Naive thymus-derived CD4-positive, alpha-beta T cell (primary cell): ENCODE data around the gene SYNPR. TPM values are rescaled to one million over a fixed set of nuclear protein-coding genes. Genes with fewer than 3 reads are reported as not detected.

Experiments
- ATAC-seq: fragments of 150-1000 bp; cut with Tn5 transposase; 2 replicates; pipeline ENCODE4 v1.10.0; 2021; ENCODE audit warnings: mild to moderate bottlenecking, moderate library complexity
- CTCF ChIA-PET: fragments of 350-600 bp; sonication (Branson Sonifier 250); formaldehyde crosslinking; loops from one replicate; lab custom pipeline; 2021; ENCODE audit warnings: antibody characterized with exemption; lab: Charles Lee
- POLR2A ChIA-PET: fragments of 350-600 bp; sonication (Branson Sonifier 250); formaldehyde crosslinking; loops from one replicate; lab custom pipeline; 2021; ENCODE audit warnings: antibody characterized with exemption, inconsistent platforms; lab: Charles Lee
- DNase-seq, 9 donors: peaks; one replicate each; pipeline versions ENCODE4 v3.0.0 to v3.0.0-alpha.2; 2020 to 2022; ENCODE audit warnings: mixed read lengths in 1 of 9
- H3K27ac ChIP-seq: one replicate; pipeline ENCODE4 v1.7.0; 2013; ENCODE audit warnings: mild to moderate bottlenecking, low read depth, low read length, moderate library complexity
- H3K27me3 ChIP-seq, 2 donors: one replicate each; pipeline ENCODE4 v1.7.0; 2013; ENCODE audit warnings: low read length in 2 of 2, mild to moderate bottlenecking in 2 of 2, moderate library complexity in 2 of 2; ENCODE audit not compliant: control insufficient read depth in 2 of 2, insufficient read depth in 2 of 2
- H3K36me3 ChIP-seq, 3 experiments: 1 replicate in 2 of 3; 2 replicates in 1 of 3; pipeline ENCODE4 v1.7.0; 2013; ENCODE audit warnings: low read length in 3 of 3, mild to moderate bottlenecking in 3 of 3, moderate library complexity in 1 of 3; ENCODE audit not compliant: insufficient read depth in 3 of 3, control insufficient read depth in 2 of 3
- H3K4me1 ChIP-seq, 2 donors: one replicate each; pipeline ENCODE4 v1.7.0; 2013; ENCODE audit warnings: low read length in 2 of 2, mild to moderate bottlenecking in 2 of 2, moderate library complexity in 1 of 2; ENCODE audit not compliant: control insufficient read depth in 2 of 2, insufficient read depth in 2 of 2
- H3K4me3 ChIP-seq: 2 replicates; pipeline ENCODE4 v1.7.0; 2013; ENCODE audit warnings: mild to moderate bottlenecking, low read length
- H3K9me3 ChIP-seq, 3 experiments: 1 replicate in 2 of 3; 2 replicates in 1 of 3; pipeline ENCODE4 v1.7.0; 2013; ENCODE audit warnings: low read length in 3 of 3; ENCODE audit not compliant: control insufficient read depth in 2 of 3
- H3K27ac Mint-ChIP-seq, 9 donors: one replicate each; pipeline ENCODE4 v1.8.0; 2020 to 2022; ENCODE audit warnings: mixed read lengths in 9 of 9, mild to moderate bottlenecking in 8 of 9, moderate library complexity in 5 of 9, inconsistent platforms in 2 of 9
- H3K27me3 Mint-ChIP-seq, 5 donors: one replicate each; pipeline ENCODE4 v1.8.0; 2021 to 2022; ENCODE audit warnings: mixed read lengths in 5 of 5, mild to moderate bottlenecking in 1 of 5
- H3K36me3 Mint-ChIP-seq, 5 donors: one replicate each; pipeline ENCODE4 v1.8.0; 2020 to 2022; ENCODE audit warnings: mixed read lengths in 5 of 5, mild to moderate bottlenecking in 3 of 5, inconsistent platforms in 1 of 5
- H3K4me1 Mint-ChIP-seq, 7 donors: one replicate each; pipeline ENCODE4 v1.8.0; 2020 to 2022; ENCODE audit warnings: mixed read lengths in 7 of 7, mild to moderate bottlenecking in 3 of 7, inconsistent platforms in 1 of 7
- H3K4me3 Mint-ChIP-seq, 10 donors: one replicate each; pipeline ENCODE4 v1.8.0; 2020 to 2022; ENCODE audit warnings: mild to moderate bottlenecking in 10 of 10, mixed read lengths in 10 of 10, moderate library complexity in 6 of 10, inconsistent platforms in 2 of 10
- H3K9me3 Mint-ChIP-seq, 11 donors: one replicate each; pipeline ENCODE4 v1.8.0; 2020 to 2022; ENCODE audit warnings: mixed read lengths in 11 of 11, mild to moderate bottlenecking in 4 of 11, inconsistent platforms in 1 of 11, moderate library complexity in 1 of 11
- intact Hi-C, 2 donors: fragments of 100-400 bp; cut with micrococcal nuclease; formaldehyde crosslinking; loops; one replicate each; pipeline ENCODE4 v1.15.1; 2023
- polyA plus RNA-seq, 2 donors: library from polyadenylated mRNA; unstranded; fragments of 300-500 nt; fragmentation: Illumina TruSeq; gene quantifications; one replicate each; pipeline ENCODE4 v1.2.3, GENCODE V29; 2021
- total RNA-seq, 6 experiments: library from RNA in 5 of 6; stranded (reverse) in 5 of 6; gene quantifications; 1 replicate in 5 of 6; 2 replicates in 1 of 6; pipeline ENCODE4 v1.2.3 and lab custom pipeline; 2021 to 2026

The SYNPR gene
- total and polyA plus RNA-seq, 7 experiments from 2014 or later, result not detected

DNA sequence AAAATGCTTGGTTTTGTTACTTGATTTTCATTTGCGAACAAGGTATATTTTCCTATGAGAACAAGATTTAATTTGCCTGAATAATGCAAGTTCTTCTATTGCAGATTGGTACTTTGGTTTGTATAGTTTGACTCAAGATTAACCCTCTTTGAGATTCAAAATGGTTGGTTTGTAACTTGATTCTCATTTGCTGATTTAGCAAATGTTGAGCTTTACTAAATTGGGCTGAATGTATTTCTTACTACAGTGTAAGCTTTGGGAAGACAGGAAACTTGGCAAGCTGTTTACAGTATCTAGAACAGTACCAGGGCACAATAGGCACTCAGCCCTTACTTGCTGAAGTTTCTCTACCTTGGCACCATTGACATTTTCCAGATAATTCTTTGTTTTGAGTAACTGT, 3.7 kb upstream of the SYNPR start:
- intact Hi-C loops, result no loop called here
- Histone ChIP-seq H3K36me3 (no peaks in the 10 kb centered on the region), H3K9me3 (no peaks in the 10 kb centered on the region), H3K27me3 (no peaks in the 10 kb centered on the region), H3K4me3 (no peak overlapping the region), H3K27ac (no peak overlapping the region), H3K4me1 (no peaks in the 10 kb centered on the region)
- H3K36me3 Mint-ChIP-seq, result no peaks in the 10 kb centered on the region
- peaks cover 23 to 27% (median 26%) of the 10 kb centered on the region in 5 donors for H3K27me3 Mint-ChIP-seq
- POLR2A ChIA-PET, result no interaction called here
- no peak overlapping the region for H3K27ac Mint-ChIP-seq
- ATAC-seq, result no peak
- H3K4me3 Mint-ChIP-seq, result no peak overlapping the region
- peaks cover 0 to 2% (median 0%) of the 10 kb centered on the region in 7 donors for H3K4me1 Mint-ChIP-seq
- peaks cover 0 to 11% (median 0%) of the 10 kb centered on the region in 11 donors for H3K9me3 Mint-ChIP-seq
- CTCF ChIA-PET, result no interaction called here
- no peak for DNase-seq

- CTCF ChIA-PET, result no interaction called here
- Histone ChIP-seq H3K36me3 (no peaks in the 10 kb centered on the region), H3K4me1 (no peaks in the 10 kb centered on the region), H3K27ac (no peak overlapping the region), H3K9me3 (no peaks in the 10 kb centered on the region), H3K27me3 (no peaks in the 10 kb centered on the region), H3K4me3 (no peak overlapping the region)
- Mint-ChIP-seq H3K9me3 (peaks cover 0 to 7% (median 1%) of the 10 kb centered on the region in 11 donors), H3K4me3 (no peak overlapping the region), H3K27me3 (peaks cover 36 to 44% (median 38%) of the 10 kb centered on the region in 5 donors), H3K27ac (no peak overlapping the region), H3K36me3 (no peaks in the 10 kb centered on the region), H3K4me1 (peaks cover 0 to 2% (median 0%) of the 10 kb centered on the region in 7 donors)
- DNase-seq (no peak), ATAC-seq (no peak)
- POLR2A ChIA-PET, result no interaction called here
- intact Hi-C loops, result no loop called here
Observed at GRCh38 chr3:63279005-63279841, 1.1 kb downstream of the SYNPR start.

GRCh38 chr3:63287610-63288009, 9.5 kb downstream of the SYNPR start:
- Mint-ChIP-seq H3K4me3 (no peak overlapping the region), H3K9me3 (peaks cover 0 to 7% (median 0%) of the 10 kb centered on the region in 11 donors), H3K27me3 (peaks cover 0 to 4% (median 0%) of the 10 kb centered on the region in 5 donors), H3K27ac (no peak overlapping the region), H3K4me1 (no peaks in the 10 kb centered on the region), H3K36me3 (no peaks in the 10 kb centered on the region)
- no peak overlapping the region for H3K27ac ChIP-seq
- ATAC-seq (no peak), DNase-seq (no peak)
- ChIA-PET CTCF (no interaction called here), POLR2A (no interaction called here)
- H3K9me3 ChIP-seq, result no peaks in the 10 kb centered on the region
- no peaks in the 10 kb centered on the region for H3K27me3 ChIP-seq
- no peaks in the 10 kb centered on the region for H3K36me3 ChIP-seq
- H3K4me3 ChIP-seq, result no peak overlapping the region
- intact Hi-C loops, result no loop called here
- no peaks in the 10 kb centered on the region for H3K4me1 ChIP-seq

- ATAC-seq (no peak), DNase-seq (no peak)
- Histone ChIP-seq H3K36me3 (no peaks in the 10 kb centered on the region), H3K27me3 (no peaks in the 10 kb centered on the region), H3K9me3 (no peaks in the 10 kb centered on the region), H3K4me1 (no peaks in the 10 kb centered on the region), H3K27ac (no peak overlapping the region), H3K4me3 (no peak overlapping the region)
- CTCF ChIA-PET, result no interaction called here
- no peak overlapping the region for H3K27ac Mint-ChIP-seq
- intact Hi-C loops, result no loop called here
- no peaks in the 10 kb centered on the region for H3K4me1 Mint-ChIP-seq
- H3K4me3 Mint-ChIP-seq, result no peak overlapping the region
- no peaks in the 10 kb centered on the region for H3K36me3 Mint-ChIP-seq
- peaks cover 0 to 7% (median 0%) of the 10 kb centered on the region in 11 donors for H3K9me3 Mint-ChIP-seq
- POLR2A ChIA-PET, result no interaction called here
- peaks cover 0 to under 1% (median 0%) of the 10 kb centered on the region in 5 donors for H3K27me3 Mint-ChIP-seq
Observed at GRCh38 chr3:63290686-63291085, 12.6 kb downstream of the SYNPR start.

DNA sequence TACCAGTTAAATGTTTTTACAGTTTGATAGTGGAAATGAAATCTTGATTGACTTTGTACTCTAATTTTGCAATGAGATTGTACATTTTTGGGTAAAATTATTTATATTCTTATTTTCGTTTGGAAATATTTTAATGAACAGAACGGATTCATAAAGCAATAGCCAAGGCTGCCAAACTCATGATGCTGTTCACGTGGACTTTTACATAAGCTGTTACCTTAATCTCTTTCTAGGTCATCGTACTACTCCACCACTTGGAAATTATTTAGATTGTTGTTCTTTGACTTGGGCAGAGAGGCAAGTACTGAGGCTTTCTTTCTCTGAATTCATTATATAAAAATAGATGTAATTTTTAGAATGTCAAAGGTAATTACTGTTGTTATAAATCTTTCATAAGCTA, 16.2 kb downstream of the SYNPR start:
- POLR2A ChIA-PET, result no interaction called here

DNA sequence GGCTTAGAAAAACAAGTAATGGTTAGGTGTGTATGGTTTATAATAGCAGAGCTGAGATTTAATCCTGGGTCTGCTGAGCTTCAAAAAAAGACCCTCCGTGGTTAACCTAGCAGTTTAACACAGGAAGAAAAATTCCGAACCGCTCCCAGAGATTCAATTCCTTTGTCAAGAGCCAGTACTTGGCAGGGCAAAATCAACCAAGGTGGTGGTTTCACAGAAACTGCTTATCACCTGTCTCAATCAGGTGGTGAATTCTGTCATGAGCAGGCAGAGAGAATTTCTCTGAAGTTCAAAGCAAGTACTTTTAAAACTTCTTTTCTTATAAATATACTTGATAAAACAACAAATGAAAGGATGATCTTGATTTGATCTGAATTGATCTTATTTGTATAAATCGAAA, 17.2 kb downstream of the SYNPR start:
- no peak overlapping the region for H3K4me3 Mint-ChIP-seq
- no peak overlapping the region for H3K4me3 ChIP-seq
- H3K4me1 Mint-ChIP-seq, result peaks cover 0 to 1% (median 0%) of the 10 kb centered on the region in 7 donors
- H3K27me3 Mint-ChIP-seq, result no peaks in the 10 kb centered on the region
- ChIA-PET POLR2A (no interaction called here), CTCF (no interaction called here)
- H3K9me3 Mint-ChIP-seq, result peaks cover 0 to 4% (median 2%) of the 10 kb centered on the region in 11 donors
- H3K36me3 Mint-ChIP-seq, result no peaks in the 10 kb centered on the region
- ATAC-seq, result no peak
- H3K36me3 ChIP-seq, result no peaks in the 10 kb centered on the region
- H3K9me3 ChIP-seq, result no peaks in the 10 kb centered on the region
- H3K4me1 ChIP-seq, result no peaks in the 10 kb centered on the region
- DNase-seq, result no peak
- H3K27ac ChIP-seq, result no peak overlapping the region
- H3K27ac Mint-ChIP-seq, result no peak overlapping the region
- intact Hi-C loops, result no loop called here
- H3K27me3 ChIP-seq, result no peaks in the 10 kb centered on the region

More for the DNA sequence above, 16.2 kb downstream of the SYNPR start:
- intact Hi-C loops, result no loop called here
- Histone ChIP-seq H3K27ac (no peak overlapping the region), H3K4me1 (no peaks in the 10 kb centered on the region), H3K36me3 (no peaks in the 10 kb centered on the region), H3K9me3 (no peaks in the 10 kb centered on the region), H3K4me3 (no peak overlapping the region), H3K27me3 (no peaks in the 10 kb centered on the region)
- no peak for DNase-seq
- peaks cover 0 to 1% (median 0%) of the 10 kb centered on the region in 7 donors for H3K4me1 Mint-ChIP-seq
- H3K36me3 Mint-ChIP-seq, result no peaks in the 10 kb centered on the region
- CTCF ChIA-PET, result no interaction called here
- no peak overlapping the region for H3K27ac Mint-ChIP-seq
- no peak overlapping the region for H3K4me3 Mint-ChIP-seq
- no peaks in the 10 kb centered on the region for H3K27me3 Mint-ChIP-seq
- H3K9me3 Mint-ChIP-seq, result peaks cover 0 to 4% (median 0%) of the 10 kb centered on the region in 11 donors
- ATAC-seq, result no peak

- DNase-seq, result no peak
- peaks cover 0 to 1% (median 0%) of the 10 kb centered on the region in 7 donors for H3K4me1 Mint-ChIP-seq
- no peak for ATAC-seq
- no peaks in the 10 kb centered on the region for H3K36me3 Mint-ChIP-seq
- Histone ChIP-seq H3K9me3 (no peaks in the 10 kb centered on the region), H3K27ac (no peak overlapping the region), H3K4me1 (no peaks in the 10 kb centered on the region), H3K27me3 (no peaks in the 10 kb centered on the region), H3K4me3 (no peak overlapping the region), H3K36me3 (no peaks in the 10 kb centered on the region)
- peaks cover 0 to 9% (median 2%) of the 10 kb centered on the region in 11 donors for H3K9me3 Mint-ChIP-seq
- ChIA-PET CTCF (no interaction called here), POLR2A (no interaction called here)
- H3K27me3 Mint-ChIP-seq, result no peaks in the 10 kb centered on the region
- H3K4me3 Mint-ChIP-seq, result no peak overlapping the region
- intact Hi-C loops, result no loop called here
- H3K27ac Mint-ChIP-seq, result no peak overlapping the region
Observed at GRCh38 chr3:63295806-63296205, 17.7 kb downstream of the SYNPR start.
